ENCODE data around the gene LRRC15.

Gene LRRC15

DNA sequence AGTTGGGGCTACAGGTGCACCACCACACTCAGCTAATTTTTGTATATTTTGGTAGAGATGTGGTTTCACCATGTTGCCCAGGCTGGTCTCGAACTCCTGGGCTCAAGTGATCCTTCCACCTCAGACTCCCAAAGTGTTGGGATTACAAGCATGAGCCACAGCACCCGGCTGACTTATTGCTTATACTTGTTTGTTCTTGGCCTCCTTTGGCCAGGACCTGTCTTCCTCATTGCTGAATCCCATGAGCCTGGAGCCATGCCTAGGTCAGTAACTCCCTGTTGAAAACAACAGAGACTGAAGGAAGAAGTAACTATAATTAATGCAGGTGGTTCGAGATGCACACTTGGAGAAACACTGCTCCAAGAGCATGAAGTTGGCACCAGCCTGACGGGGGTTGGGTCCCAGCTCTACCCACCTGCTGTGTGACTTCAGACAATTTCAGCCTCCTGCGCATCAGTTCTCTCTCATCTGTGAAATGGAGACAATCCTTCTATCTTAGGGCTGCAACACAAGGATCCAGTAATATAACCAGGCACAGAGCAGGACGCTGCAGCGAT, 57.3 kb downstream of the LRRC15 start:
- Histone ChIP-seq H3K4me1 (ENCODE audit: control insufficient read depth, low read length) (peaks cover 15% of the 10 kb centered on the region), H3K4me3 (ENCODE audit: low read length) (no peak overlapping the region), H4K20me1 (ENCODE audit: control insufficient read depth, insufficient read depth, low read depth, low read length) (peaks cover 19% of the 10 kb centered on the region), H3K27me3 (ENCODE audit: control insufficient read depth, low read length) (peaks cover 97% of the 10 kb centered on the region), H3K4me2 (ENCODE audit: low read length) (no peak overlapping the region), H3K27ac (ENCODE audit: low read depth, low read length) (no peak overlapping the region), H3K9me2 (replicated peaks; ENCODE audit: control insufficient read depth, low read length) (no peaks in the 10 kb centered on the region), H3K79me2 (ENCODE audit: control insufficient read depth, low read length) (no peaks in the 10 kb centered on the region), H3K36me3 (ENCODE audit: control insufficient read depth, low read length) (no peaks in the 10 kb centered on the region), H3F3A (ENCODE audit: control insufficient read depth, insufficient read depth) (no peaks in the 10 kb centered on the region; the same call in 1 of the 2 replicates), H3K9me3 (ENCODE audit: control insufficient read depth, insufficient read depth, low read length) (no peaks in the 10 kb centered on the region)
- TF ChIP-seq CTCF (IDR thresholded peaks at IDR 0.05; ENCODE audit: low read depth, low read length, poor library complexity, severe bottlenecking) (no peak), EZH2phosphoT487 (IDR thresholded peaks at IDR 0.05; ENCODE audit: borderline replicate concordance, low read length) (no peak)

GRCh38 chr3:194311000-194311399, 58.5 kb downstream of the LRRC15 start:
- TF ChIP-seq CTCF (IDR thresholded peaks at IDR 0.05; ENCODE audit: low read depth, low read length, poor library complexity, severe bottlenecking) = no peak
- no peak for TF ChIP-seq EZH2phosphoT487 (IDR thresholded peaks at IDR 0.05; ENCODE audit: borderline replicate concordance, low read length)
- Histone ChIP-seq H3K27ac (ENCODE audit: low read depth, low read length) (no peak overlapping the region), H3K9me2 (replicated peaks; ENCODE audit: control insufficient read depth, low read length) (no peaks in the 10 kb centered on the region), H3K27me3 (ENCODE audit: control insufficient read depth, low read length) (peaks cover 93% of the 10 kb centered on the region), H3K4me2 (ENCODE audit: low read length) (no peak overlapping the region), H3K79me2 (ENCODE audit: control insufficient read depth, low read length) (no peaks in the 10 kb centered on the region), H3K4me1 (ENCODE audit: control insufficient read depth, low read length) (peaks cover 28% of the 10 kb centered on the region), H4K20me1 (ENCODE audit: control insufficient read depth, insufficient read depth, low read depth, low read length) (peaks cover 27% of the 10 kb centered on the region), H3K4me3 (ENCODE audit: low read length) (no peak overlapping the region), H3K36me3 (ENCODE audit: control insufficient read depth, low read length) (no peaks in the 10 kb centered on the region), H3F3A (ENCODE audit: control insufficient read depth, insufficient read depth) (peaks cover 7% of the 10 kb centered on the region), H3K9me3 (ENCODE audit: control insufficient read depth, insufficient read depth, low read length) (no peaks in the 10 kb centered on the region)

- Histone ChIP-seq H3K4me2 (ENCODE audit: low read length) (no peak overlapping the region), H3K36me3 (ENCODE audit: control insufficient read depth, low read length) (no peaks in the 10 kb centered on the region), H3K9me3 (ENCODE audit: control insufficient read depth, insufficient read depth, low read length) (no peaks in the 10 kb centered on the region), H3K4me1 (ENCODE audit: control insufficient read depth, low read length) (peaks cover 32% of the 10 kb centered on the region), H3K79me2 (ENCODE audit: control insufficient read depth, low read length) (no peaks in the 10 kb centered on the region), H3K27me3 (ENCODE audit: control insufficient read depth, low read length) (peaks cover 95% of the 10 kb centered on the region), H3K9me2 (replicated peaks; ENCODE audit: control insufficient read depth, low read length) (no peaks in the 10 kb centered on the region), H3K27ac (ENCODE audit: low read depth, low read length) (no peak overlapping the region), H3F3A (ENCODE audit: control insufficient read depth, insufficient read depth) (peaks cover 9% of the 10 kb centered on the region), H3K4me3 (ENCODE audit: low read length) (no peak overlapping the region), H4K20me1 (ENCODE audit: control insufficient read depth, insufficient read depth, low read depth, low read length) (peaks cover 29% of the 10 kb centered on the region)
- no peak for TF ChIP-seq EZH2phosphoT487 (IDR thresholded peaks at IDR 0.05; ENCODE audit: borderline replicate concordance, low read length)
- no peak for TF ChIP-seq CTCF (IDR thresholded peaks at IDR 0.05; ENCODE audit: low read depth, low read length, poor library complexity, severe bottlenecking)
Observed at GRCh38 chr3:194310060-194310835, 59.3 kb downstream of the LRRC15 start.

All from DOHH2 (cell line).